Hepatocyte (in vitro differentiated cells): ENCODE measurements around the gene HAUS6. TPM values are rescaled to one million over a fixed set of nuclear protein-coding genes. Genes with fewer than 3 reads are reported as not detected.

Experiments
- DNase-seq: peaks from one replicate; pipeline ENCODE4 v3.0.0-alpha.2; 2016; ENCODE audit warnings: low spot score
- H2AFZ ChIP-seq: fragments of 200-600 bp; sonication (generic); 2 replicates; pipeline ENCODE4 v1.6.0; 2016; ENCODE audit warnings: antibody characterized with exemption, mild to moderate bottlenecking
- H3K27ac ChIP-seq: fragments of 200-600 bp; sonication (generic); 2 replicates; pipeline ENCODE4 v1.5.1; 2016; ENCODE audit warnings: mild to moderate bottlenecking
- H3K27me3 ChIP-seq: fragments of 200-600 bp; sonication (generic); 2 replicates; pipeline ENCODE4 v1.6.1; 2016
- H3K36me3 ChIP-seq: fragments of 200-600 bp; sonication (generic); replicated peaks from 2 replicates; pipeline ENCODE4 v1.5.1; 2016; ENCODE audit warnings: low read depth; ENCODE audit not compliant: insufficient read depth
- H3K4me1 ChIP-seq: fragments of 200-600 bp; sonication (generic); 2 replicates; pipeline ENCODE4 v1.5.1; 2016; ENCODE audit warnings: mild to moderate bottlenecking, moderate library complexity; ENCODE audit not compliant: insufficient read depth
- H3K4me2 ChIP-seq: fragments of 200-600 bp; sonication (generic); 2 replicates; pipeline ENCODE4 v1.6.0; 2016
- H3K4me3 ChIP-seq: fragments of 200-600 bp; sonication (generic); 2 replicates; pipeline ENCODE4 v1.5.1; 2016; ENCODE audit warnings: mild to moderate bottlenecking
- H3K79me2 ChIP-seq: fragments of 200-600 bp; sonication (generic); 2 replicates; pipeline ENCODE4 v1.6.0; 2017; ENCODE audit warnings: mild to moderate bottlenecking
- H3K9me2 ChIP-seq: fragments of 200-600 bp; sonication (generic); replicated peaks from 2 replicates; pipeline ENCODE4 v1.6.0; 2017; ENCODE audit warnings: mild to moderate bottlenecking; ENCODE audit not compliant: insufficient read depth
- H3K9me3 ChIP-seq: fragments of 200-600 bp; sonication (generic); 2 replicates; pipeline ENCODE4 v1.5.1; 2016; ENCODE audit warnings: low read depth, mild to moderate bottlenecking
- H4K20me1 ChIP-seq: fragments of 200-600 bp; sonication (generic); 2 replicates; pipeline ENCODE4 v1.6.0; 2016; ENCODE audit warnings: mild to moderate bottlenecking; ENCODE audit not compliant: insufficient read depth, poor library complexity, severe bottlenecking
- EZH2 ChIP-seq: fragments of 200-600 bp; sonication (generic); IDR thresholded peaks from 2 replicates; pipeline ENCODE4 v1.6.1; 2016; ENCODE audit warnings: antibody characterized with exemption, mild to moderate bottlenecking, borderline replicate concordance
- EZH2phosphoT487 ChIP-seq: fragments of 200-600 bp; sonication (generic); IDR thresholded peaks from one replicate; pipeline ENCODE4 v1.6.1; 2018; ENCODE audit warnings: antibody characterized with exemption, mild to moderate bottlenecking, low read depth, moderate library complexity; ENCODE audit not compliant: unreplicated experiment, severe bottlenecking
- WGBS: methylation state at CpG from one replicate; pipeline ENCODE4 v1.1.6; 2016; ENCODE audit warnings: low lambda C conversion rate; ENCODE audit errors: missing lambda C conversion rate; 5-methylcytosine and 5-hydroxymethylcytosine counted together
- polyA plus RNA-seq: library from polyadenylated mRNA; unstranded; fragments of >200 nt; fragmentation: Nextera tagmentation; extraction: Ambion mirVana; gene quantifications from 2 replicates; pipeline ENCODE4 v1.2.1, GENCODE V29; 2016
- total RNA-seq: library from RNA; depleted of rRNA; stranded (reverse); fragments of >200 nt; gene quantifications from 2 replicates; pipeline ENCODE4 v1.2.3, GENCODE V29; 2014
- TF ChIP-seq, protein P1 (sequence below): fragments of 200-600 bp; sonication (generic); IDR thresholded peaks from 2 replicates; pipeline ENCODE4 v1.5.1; 2016; ENCODE audit warnings: antibody characterized with exemption, mild to moderate bottlenecking; ENCODE audit not compliant: poor library complexity

HAUS6 gene
- total and polyA plus RNA-seq, 2 experiments from 2014 or later = 2.2 to 10.7 TPM

GRCh38 chr9:19124430-19124793 lies 21.7 kb upstream of the HAUS6 start:
- Histone ChIP-seq H3K27me3 (no peaks in the 10 kb centered on the region), H3K4me3 (peak overlapping the region; percentile 96), H3K9me3 (no peaks in the 10 kb centered on the region), H3K4me1 (peaks cover 10% of the 10 kb centered on the region), H2AFZ (no peak overlapping the region), H4K20me1 (peaks cover 66% of the 10 kb centered on the region), H3K4me2 (peak overlapping the region; percentile 90), H3K27ac (peak overlapping the region; percentile 99), H3K9me2 (no peaks in the 10 kb centered on the region), H3K79me2 (peaks cover 69% of the 10 kb centered on the region), H3K36me3 (peaks cover 9% of the 10 kb centered on the region)
- TF ChIP-seq, protein P1, sequence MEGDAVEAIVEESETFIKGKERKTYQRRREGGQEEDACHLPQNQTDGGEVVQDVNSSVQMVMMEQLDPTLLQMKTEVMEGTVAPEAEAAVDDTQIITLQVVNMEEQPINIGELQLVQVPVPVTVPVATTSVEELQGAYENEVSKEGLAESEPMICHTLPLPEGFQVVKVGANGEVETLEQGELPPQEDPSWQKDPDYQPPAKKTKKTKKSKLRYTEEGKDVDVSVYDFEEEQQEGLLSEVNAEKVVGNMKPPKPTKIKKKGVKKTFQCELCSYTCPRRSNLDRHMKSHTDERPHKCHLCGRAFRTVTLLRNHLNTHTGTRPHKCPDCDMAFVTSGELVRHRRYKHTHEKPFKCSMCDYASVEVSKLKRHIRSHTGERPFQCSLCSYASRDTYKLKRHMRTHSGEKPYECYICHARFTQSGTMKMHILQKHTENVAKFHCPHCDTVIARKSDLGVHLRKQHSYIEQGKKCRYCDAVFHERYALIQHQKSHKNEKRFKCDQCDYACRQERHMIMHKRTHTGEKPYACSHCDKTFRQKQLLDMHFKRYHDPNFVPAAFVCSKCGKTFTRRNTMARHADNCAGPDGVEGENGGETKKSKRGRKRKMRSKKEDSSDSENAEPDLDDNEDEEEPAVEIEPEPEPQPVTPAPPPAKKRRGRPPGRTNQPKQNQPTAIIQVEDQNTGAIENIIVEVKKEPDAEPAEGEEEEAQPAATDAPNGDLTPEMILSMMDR = no peak
- no peak for TF ChIP-seq EZH2
- no peak for TF ChIP-seq EZH2phosphoT487
- DNase-seq = no peak

DNA sequence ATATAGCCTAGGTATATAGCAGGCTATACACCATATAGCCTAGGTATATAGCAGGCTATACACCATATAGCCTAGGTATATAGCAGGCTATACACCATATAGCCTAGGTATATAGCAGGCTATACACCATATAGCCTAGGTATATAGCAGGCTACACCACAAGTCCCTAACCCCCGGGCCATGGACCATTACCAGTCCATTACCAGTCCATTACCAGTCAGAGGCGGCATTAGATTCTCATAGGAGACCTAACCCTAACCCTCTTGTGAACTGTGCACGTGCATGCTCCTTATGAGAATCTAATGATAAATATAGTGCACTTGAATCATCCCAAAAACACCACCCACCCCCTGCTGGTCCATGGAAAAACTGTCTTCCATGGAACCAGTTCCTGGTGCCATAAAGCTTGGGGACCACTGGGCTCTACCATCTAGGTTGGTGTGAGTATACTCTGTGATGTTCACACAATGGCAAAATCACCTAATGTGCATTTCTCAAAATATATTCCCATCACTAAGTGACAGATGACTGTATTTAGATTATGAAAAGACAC lies 19.9 kb upstream of the HAUS6 start:
- peaks cover 13% of the 10 kb centered on the region for H3K36me3 ChIP-seq
- no peaks in the 10 kb centered on the region for H3K9me2 ChIP-seq
- H3K4me1 ChIP-seq = peaks cover 8% of the 10 kb centered on the region
- peaks cover 80% of the 10 kb centered on the region for H3K79me2 ChIP-seq
- H3K9me3 ChIP-seq = no peaks in the 10 kb centered on the region
- no peaks in the 10 kb centered on the region for H3K27me3 ChIP-seq
- TF ChIP-seq, protein P1 = no peak
- TF ChIP-seq EZH2 = no peak
- TF ChIP-seq EZH2phosphoT487 = no peak
- H3K4me3 ChIP-seq = no peak overlapping the region
- DNase-seq = no peak
- H3K27ac ChIP-seq = no peak overlapping the region
- 94% methylated on average over 3 of the region's 3 CpGs for WGBS
- peaks cover 81% of the 10 kb centered on the region for H4K20me1 ChIP-seq
- H2AFZ ChIP-seq = no peak overlapping the region
- H3K4me2 ChIP-seq = peak overlapping the region; percentile 90

GRCh38 chr9:19120877-19121276 lies 18.2 kb upstream of the HAUS6 start:
- H3K9me3 ChIP-seq = no peaks in the 10 kb centered on the region
- H3K4me1 ChIP-seq = peaks cover 8% of the 10 kb centered on the region
- H3K36me3 ChIP-seq = peaks cover 13% of the 10 kb centered on the region
- H4K20me1 ChIP-seq = peaks cover 85% of the 10 kb centered on the region
- no peak overlapping the region for H2AFZ ChIP-seq
- WGBS = 98% methylated on average over 6 of the region's 6 CpGs
- no peak overlapping the region for H3K4me3 ChIP-seq
- TF ChIP-seq EZH2 (no peak), EZH2phosphoT487 (no peak)
- TF ChIP-seq, protein P1 = no peak
- DNase-seq = no peak
- H3K27ac ChIP-seq = no peak overlapping the region
- H3K9me2 ChIP-seq = no peaks in the 10 kb centered on the region
- H3K79me2 ChIP-seq = peaks cover 66% of the 10 kb centered on the region
- no peaks in the 10 kb centered on the region for H3K27me3 ChIP-seq
- no peak overlapping the region for H3K4me2 ChIP-seq
